C1 segment of cervical spinal cord (tissue), 14 donors: Measurements from ENCODE around the gene GALNT13.

ENCODE experiments used
- DNase-seq, 14 donors: peaks; one replicate each; lab custom pipeline; 2025; lab: John Stamatoyannopoulos, UW

The GALNT13 gene

GRCh38 chr2:153940511-153940910 lies 68.8 kb downstream of the GALNT13 start:
- DNase-seq, result no peak

GRCh38 chr2:153944800-153945199 lies 73.1 kb downstream of the GALNT13 start:
- peak in 1 of 14 donors; percentile 38 for DNase-seq

- DNase-seq, result no peak
Observed at GRCh38 chr2:153946036-153946435, 74.3 kb downstream of the GALNT13 start.

GRCh38 chr2:153953761-153954160 lies 82.0 kb downstream of the GALNT13 start:
- peak in 1 of 14 donors; percentile 59 for DNase-seq

GRCh38 chr2:153963256-153963655 lies 91.5 kb downstream of the GALNT13 start:
- peak in 1 of 14 donors; percentile 44 for DNase-seq

- DNase-seq, result peak in 1 of 14 donors; percentile 47
Observed at GRCh38 chr2:153967248-153967973, 95.7 kb downstream of the GALNT13 start.

GRCh38 chr2:153971250-153971649 lies 99.5 kb downstream of the GALNT13 start:
- no peak for DNase-seq

GRCh38 chr2:153971855-153972254 lies 100.1 kb downstream of the GALNT13 start:
- DNase-seq, result no peak

- DNase-seq, result no peak
Observed at GRCh38 chr2:153972412-153972811, 100.7 kb downstream of the GALNT13 start.

GRCh38 chr2:153986488-153987229 lies 114.9 kb downstream of the GALNT13 start:
- no peak for DNase-seq

GRCh38 chr2:153990771-153991170 lies 119.0 kb downstream of the GALNT13 start:
- DNase-seq, result no peak

- no peak for DNase-seq
Observed at GRCh38 chr2:154013514-154013913, 141.8 kb downstream of the GALNT13 start.

GRCh38 chr2:154015233-154015632 lies 143.5 kb downstream of the GALNT13 start:
- no peak for DNase-seq

GRCh38 chr2:154029504-154029903 lies 157.8 kb downstream of the GALNT13 start:
- DNase-seq, result no peak

GRCh38 chr2:154032220-154032619 lies 160.5 kb downstream of the GALNT13 start:
- DNase-seq, result no peak

- no peak for DNase-seq
Observed at GRCh38 chr2:154046493-154046892, 174.8 kb downstream of the GALNT13 start.

- no peak for DNase-seq
Observed at GRCh38 chr2:154048905-154049304, 177.2 kb downstream of the GALNT13 start.

GRCh38 chr2:154049561-154049960 lies 177.8 kb downstream of the GALNT13 start:
- no peak for DNase-seq

GRCh38 chr2:154067124-154067523 lies 195.4 kb downstream of the GALNT13 start:
- no peak for DNase-seq

GRCh38 chr2:154078926-154079325 lies 207.2 kb downstream of the GALNT13 start:
- no peak for DNase-seq

- peak in 1 of 14 donors; percentile 70 for DNase-seq
Observed at GRCh38 chr2:154092571-154092970, 220.8 kb downstream of the GALNT13 start.

- DNase-seq, result peak in 1 of 14 donors; percentile 60
Observed at GRCh38 chr2:154093856-154094255, 222.1 kb downstream of the GALNT13 start.

GRCh38 chr2:154097833-154098398 lies 226.2 kb downstream of the GALNT13 start:
- no peak for DNase-seq
